Activated CD8-positive, alpha-beta memory T cell treated with anti-CD3 and anti-CD28 coated beads for 4 hours (primary cell): ENCODE results near the gene MAN2C1.
"Not testable (repeated sequence)": the region's sequence is repeated elsewhere in the genome, so short reads cannot be mapped to it uniquely, and the experiment has no call there.

Experiments used
- DNase-seq, 2 donors: peaks; one replicate each; pipeline ENCODE4 v3.0.0-alpha.2; 2020; ENCODE audit warnings: low read depth in 2 of 2

Gene MAN2C1

GRCh38 chr15:75361361-75361988, 6.9 kb downstream of the MAN2C1 start:
- DNase-seq: no peak

- DNase-seq: no peak
Measured at GRCh38 chr15:75360856-75361255, 7.6 kb downstream of the MAN2C1 start.

GRCh38 chr15:75360391-75360790, 8.0 kb downstream of the MAN2C1 start:
- DNase-seq: no peak

GRCh38 chr15:75359537-75360250, 8.7 kb downstream of the MAN2C1 start:
- no peak for DNase-seq

GRCh38 chr15:75358771-75359536, 9.5 kb downstream of the MAN2C1 start:
- DNase-seq: no peak

GRCh38 chr15:75357976-75358673, 10.3 kb downstream of the MAN2C1 start:
- DNase-seq: no peak

- no peak for DNase-seq
Measured at GRCh38 chr15:75356517-75356916, 11.9 kb downstream of the MAN2C1 start.

- DNase-seq: no peak
Measured at GRCh38 chr15:75356006-75356405, 12.4 kb downstream of the MAN2C1 start.

- DNase-seq: no peak
Measured at GRCh38 chr15:75355369-75355768, 13.0 kb downstream of the MAN2C1 start.

GRCh38 chr15:75354454-75354853, 14.0 kb downstream of the MAN2C1 start:
- no peak for DNase-seq

- DNase-seq: no peak
Measured at GRCh38 chr15:75353604-75354003, 14.8 kb downstream of the MAN2C1 start.

GRCh38 chr15:75352186-75353080, 16.0 kb downstream of the MAN2C1 start:
- DNase-seq: no peak

- no peak for DNase-seq
Measured at GRCh38 chr15:75350601-75351361, 17.6 kb downstream of the MAN2C1 start.

GRCh38 chr15:75349851-75350588, 18.4 kb downstream of the MAN2C1 start:
- peak; percentile 33 to 58 for DNase-seq

- not testable (repeated sequence) for DNase-seq
Measured at GRCh38 chr15:75349351-75349669, 19.1 kb downstream of the MAN2C1 start.

- DNase-seq: no peak
Measured at GRCh38 chr15:75348562-75349350, 19.7 kb downstream of the MAN2C1 start.

- no peak for DNase-seq
Measured at GRCh38 chr15:75348034-75348561, 20.3 kb downstream of the MAN2C1 start.

GRCh38 chr15:75347222-75348033, 21.0 kb downstream of the MAN2C1 start:
- peak in 1 of 2 donors; percentile 22 for DNase-seq
